Measurements from ENCODE around the gene ENTHD1. TPM values are rescaled to one million over a fixed set of nuclear protein-coding genes. Genes with fewer than 3 reads are reported as not detected.

Gene ENTHD1
- total and polyA plus RNA-seq, 8 donors, result 0.02 TPM; not detected in 7

DNA sequence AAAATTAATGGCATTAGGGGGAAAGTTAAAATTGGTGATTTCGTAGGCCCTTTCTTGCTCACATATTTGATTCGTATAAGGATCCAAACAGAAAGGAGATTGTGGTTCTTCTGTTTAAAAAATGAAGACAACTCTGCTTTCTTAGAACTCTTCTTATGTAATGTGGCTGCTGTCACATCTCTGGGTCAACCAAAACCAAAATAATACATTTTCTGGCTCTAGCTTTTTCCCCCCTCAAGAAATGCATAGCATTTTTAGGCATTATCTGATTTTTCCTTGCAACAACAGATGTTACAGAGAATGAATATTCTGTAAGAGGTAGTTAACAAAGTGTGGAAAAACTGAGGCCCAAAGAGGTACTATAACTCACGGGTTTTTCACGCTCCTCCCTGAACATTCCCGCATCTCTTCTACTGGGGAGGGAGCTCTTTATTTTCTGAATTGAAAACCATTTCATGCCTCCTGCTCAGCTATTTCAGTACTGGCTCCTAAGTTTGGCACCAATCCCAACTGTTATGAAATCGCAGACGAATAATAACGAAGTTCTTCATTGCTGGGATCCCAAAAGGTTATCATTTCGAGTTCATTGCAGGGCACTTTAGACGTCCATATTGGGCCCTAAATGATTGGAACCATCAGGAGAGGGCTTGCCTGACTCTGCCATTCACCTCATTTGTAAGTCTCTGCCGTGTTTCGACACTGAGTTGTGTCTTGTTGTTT lies 24.4 kb upstream of the ENTHD1 start:
- TF ChIP-seq, protein P1, sequence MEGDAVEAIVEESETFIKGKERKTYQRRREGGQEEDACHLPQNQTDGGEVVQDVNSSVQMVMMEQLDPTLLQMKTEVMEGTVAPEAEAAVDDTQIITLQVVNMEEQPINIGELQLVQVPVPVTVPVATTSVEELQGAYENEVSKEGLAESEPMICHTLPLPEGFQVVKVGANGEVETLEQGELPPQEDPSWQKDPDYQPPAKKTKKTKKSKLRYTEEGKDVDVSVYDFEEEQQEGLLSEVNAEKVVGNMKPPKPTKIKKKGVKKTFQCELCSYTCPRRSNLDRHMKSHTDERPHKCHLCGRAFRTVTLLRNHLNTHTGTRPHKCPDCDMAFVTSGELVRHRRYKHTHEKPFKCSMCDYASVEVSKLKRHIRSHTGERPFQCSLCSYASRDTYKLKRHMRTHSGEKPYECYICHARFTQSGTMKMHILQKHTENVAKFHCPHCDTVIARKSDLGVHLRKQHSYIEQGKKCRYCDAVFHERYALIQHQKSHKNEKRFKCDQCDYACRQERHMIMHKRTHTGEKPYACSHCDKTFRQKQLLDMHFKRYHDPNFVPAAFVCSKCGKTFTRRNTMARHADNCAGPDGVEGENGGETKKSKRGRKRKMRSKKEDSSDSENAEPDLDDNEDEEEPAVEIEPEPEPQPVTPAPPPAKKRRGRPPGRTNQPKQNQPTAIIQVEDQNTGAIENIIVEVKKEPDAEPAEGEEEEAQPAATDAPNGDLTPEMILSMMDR (IDR thresholded peaks at IDR 0.05), result no peak
- ATAC-seq (no peak), DNase-seq (no peak), FAIRE-seq (no peak)
- Histone ChIP-seq H3K9me3 (no peaks in the 10 kb centered on the region), H3K4me3 (no peak overlapping the region), H3K36me3 (no peaks in the 10 kb centered on the region), H3K27me3 (no peaks in the 10 kb centered on the region), H3K4me1 (no peaks in the 10 kb centered on the region), H3K27ac (no peak overlapping the region)
- WGBS, 2 donors, result 51 to 57% methylated on average over 12 of the region's 12 CpGs
- intact Hi-C loops (cut with DNase I), result no loop called here

DNA sequence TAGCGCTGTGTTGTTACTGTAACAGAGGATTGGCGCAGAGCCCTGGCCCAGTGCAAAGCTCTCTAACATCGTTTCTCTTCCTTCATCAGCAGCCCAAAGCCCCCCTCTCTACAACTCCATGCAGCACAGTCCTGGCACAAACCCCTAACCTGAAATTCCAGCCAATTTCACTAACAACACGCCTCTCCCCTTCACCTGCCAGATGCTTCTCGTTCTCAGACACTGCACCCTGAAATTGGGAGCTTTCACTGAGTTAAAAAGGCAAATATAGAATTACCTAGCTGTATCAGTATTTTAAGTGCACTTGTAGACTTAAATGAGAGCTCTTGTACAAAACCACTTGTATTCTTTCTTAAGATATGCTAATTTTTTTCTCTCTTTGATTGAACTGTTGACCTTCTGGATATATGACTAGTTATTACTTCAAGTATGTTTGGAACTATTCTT lies 23.7 kb upstream of the ENTHD1 start:
- no peak overlapping the region for H3K27ac ChIP-seq

DNA sequence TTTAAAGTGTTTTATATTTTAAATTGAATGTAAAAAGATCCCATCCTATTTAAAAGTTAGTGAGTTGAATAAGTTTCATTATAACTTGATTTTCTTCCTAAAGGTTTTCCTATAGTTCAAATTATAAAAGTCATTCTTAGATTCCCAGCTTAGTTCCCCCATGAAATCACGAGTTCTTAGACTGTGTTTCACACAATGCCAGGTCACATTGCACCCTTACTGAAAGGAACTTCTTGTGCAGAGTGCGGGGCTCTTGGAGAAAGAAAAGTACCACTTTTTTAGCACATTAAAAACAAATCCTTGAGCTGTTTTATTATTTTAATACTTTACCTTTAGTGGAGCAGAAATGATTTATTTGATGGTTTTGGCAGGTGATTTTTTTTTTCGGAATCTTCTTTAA lies 22.9 kb upstream of the ENTHD1 start:
- intact Hi-C loops (cut with DNase I), result no loop called here
- Histone ChIP-seq H3K4me3 (no peak overlapping the region), H3K27ac (no peak overlapping the region), H3K9me3 (no peaks in the 10 kb centered on the region), H3K36me3 (no peaks in the 10 kb centered on the region), H3K27me3 (no peaks in the 10 kb centered on the region), H3K4me1 (no peaks in the 10 kb centered on the region)
- ATAC-seq, result no peak
- FAIRE-seq, result no peak
- DNase-seq, result no peak
- 81 to 84% methylated on average over 3 of the region's 3 CpGs for WGBS, 2 donors
- TF ChIP-seq, protein P1 (IDR thresholded peaks at IDR 0.05), result no peak

More for the DNA sequence above, 23.7 kb upstream of the ENTHD1 start:
- intact Hi-C loops (cut with DNase I), result no loop called here
- H3K27me3 ChIP-seq, result no peaks in the 10 kb centered on the region
- ATAC-seq, result no peak
- 73 to 79% methylated on average over 5 of the region's 5 CpGs for WGBS, 2 donors
- TF ChIP-seq, protein P1 (IDR thresholded peaks at IDR 0.05), result no peak
- no peak for DNase-seq
- H3K4me1 ChIP-seq, result no peaks in the 10 kb centered on the region
- no peak overlapping the region for H3K4me3 ChIP-seq
- no peaks in the 10 kb centered on the region for H3K9me3 ChIP-seq
- no peak for FAIRE-seq
- no peaks in the 10 kb centered on the region for H3K36me3 ChIP-seq

DNA sequence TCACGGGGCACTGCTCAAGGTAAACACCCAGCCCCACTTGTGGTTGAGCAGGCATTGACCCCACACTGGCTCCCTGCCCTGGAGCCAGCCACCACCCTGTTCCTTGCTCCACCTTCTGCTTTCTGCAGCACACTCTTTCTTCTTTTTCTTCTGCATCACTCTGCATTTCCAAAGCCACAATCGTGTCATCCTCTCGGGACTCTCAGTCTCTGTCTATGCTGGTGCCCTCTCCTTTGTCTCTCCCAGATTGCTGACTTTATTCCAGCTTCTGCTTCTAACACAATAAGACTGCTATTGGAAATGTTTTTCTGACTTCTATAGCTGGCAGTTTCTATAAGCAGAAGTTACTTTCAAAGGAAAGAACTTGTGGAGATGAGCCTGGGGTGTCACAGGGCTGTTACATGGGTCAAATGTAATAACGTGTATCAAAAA lies 21.8 kb upstream of the ENTHD1 start:
- ATAC-seq, result no peak
- no peaks in the 10 kb centered on the region for H3K36me3 ChIP-seq
- no peak for FAIRE-seq
- no peak overlapping the region for H3K27ac ChIP-seq
- WGBS, 2 donors, result 73% methylated on average over 4 of the region's 4 CpGs
- intact Hi-C loops (cut with DNase I), result no loop called here
- H3K27me3 ChIP-seq, result no peaks in the 10 kb centered on the region
- TF ChIP-seq, protein P1 (IDR thresholded peaks at IDR 0.05), result no peak
- no peaks in the 10 kb centered on the region for H3K4me1 ChIP-seq
- H3K4me3 ChIP-seq, result no peak overlapping the region
- DNase-seq, result no peak
- H3K9me3 ChIP-seq, result no peaks in the 10 kb centered on the region

DNA sequence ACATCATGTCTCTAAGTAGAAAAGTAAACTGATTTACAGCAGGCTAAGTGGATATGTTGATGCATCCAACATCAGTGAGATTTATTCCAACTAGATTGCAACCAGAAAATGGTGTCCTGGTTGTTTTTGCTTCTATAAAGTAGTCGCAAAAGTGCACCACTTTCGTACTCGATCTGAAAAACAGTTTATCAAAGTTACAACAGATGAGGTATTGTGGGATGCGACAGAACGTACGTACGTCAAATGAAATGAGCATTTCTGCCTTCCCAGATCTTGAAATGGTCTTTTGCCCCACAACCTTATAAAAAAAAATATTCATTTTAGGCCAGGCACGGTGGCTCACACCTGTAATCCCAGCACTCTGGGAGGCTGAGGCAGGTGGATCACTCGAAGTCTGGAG lies 21.0 kb upstream of the ENTHD1 start:
- FAIRE-seq, result no peak
- Histone ChIP-seq H3K36me3 (no peaks in the 10 kb centered on the region), H3K27ac (no peak overlapping the region), H3K9me3 (no peaks in the 10 kb centered on the region), H3K27me3 (no peaks in the 10 kb centered on the region), H3K4me1 (no peaks in the 10 kb centered on the region), H3K4me3 (no peak overlapping the region)
- intact Hi-C loops (cut with DNase I), result no loop called here
- TF ChIP-seq, protein P1 (IDR thresholded peaks at IDR 0.05), result no peak
- DNase-seq, result no peak
- ATAC-seq, result no peak
- WGBS, 2 donors, result 83 to 88% methylated on average over 9 of the region's 9 CpGs
